Erythroblast (primary cell): Measurements from ENCODE around the gene KATNB1.

Experiments
- DNase-seq, 2 experiments: peaks; one replicate each; lab custom pipeline; 2025; lab: John Stamatoyannopoulos, UW
- GATA1 ChIP-seq: IDR thresholded peaks from 2 replicates; pipeline ENCODE4 v1.6.1; 2011; ENCODE audit warnings: low read depth, mild to moderate bottlenecking, control low read depth, low read length, moderate library complexity
- POLR2A ChIP-seq: IDR thresholded peaks from 2 replicates; pipeline ENCODE4 v1.6.1; 2011; ENCODE audit warnings: mild to moderate bottlenecking, low read length

The KATNB1 gene

GRCh38 chr16:57755726-57756423 is 20.3 kb downstream of the KATNB1 start:
- no peak for DNase-seq

GRCh38 chr16:57756424-57757325 is 21.1 kb downstream of the KATNB1 start:
- TF ChIP-seq GATA1: no peak
- TF ChIP-seq POLR2A: no peak
- DNase-seq: no peak

More at GRCh38 chr16:57755726-57756423, 20.3 kb downstream of the KATNB1 start:
- no peak for TF ChIP-seq POLR2A
- no peak for TF ChIP-seq GATA1

- peak; percentile 81 to 91 for DNase-seq
- TF ChIP-seq POLR2A (no peak), GATA1 (no peak)
Measured at GRCh38 chr16:57757326-57757786, 21.8 kb downstream of the KATNB1 start.

GRCh38 chr16:57757883-57758282 is 22.3 kb downstream of the KATNB1 start:
- TF ChIP-seq GATA1 (no peak), POLR2A (no peak)
- no peak for DNase-seq

- TF ChIP-seq GATA1 (no peak), POLR2A (no peak)
- no peak for DNase-seq
Measured at GRCh38 chr16:57758331-57759117, 23.0 kb downstream of the KATNB1 start.

- TF ChIP-seq GATA1: no peak
- TF ChIP-seq POLR2A: no peak
- no peak for DNase-seq
Measured at GRCh38 chr16:57759131-57759530, 23.6 kb downstream of the KATNB1 start.

- DNase-seq: no peak
- TF ChIP-seq GATA1: no peak
- TF ChIP-seq POLR2A: no peak
Measured at GRCh38 chr16:57759541-57760356, 24.2 kb downstream of the KATNB1 start.

GRCh38 chr16:57760357-57761160 is 25.0 kb downstream of the KATNB1 start:
- TF ChIP-seq POLR2A: no peak
- TF ChIP-seq GATA1: no peak
- DNase-seq: no peak

- DNase-seq: no peak
- TF ChIP-seq POLR2A (no peak), GATA1 (no peak)
Measured at GRCh38 chr16:57761301-57761700, 25.7 kb downstream of the KATNB1 start.

GRCh38 chr16:57761957-57762356 is 26.4 kb downstream of the KATNB1 start:
- TF ChIP-seq GATA1: no peak
- no peak for TF ChIP-seq POLR2A

GRCh38 chr16:57762365-57763040 is 26.9 kb downstream of the KATNB1 start:
- DNase-seq: no peak
- TF ChIP-seq POLR2A (no peak), GATA1 (no peak)

More at GRCh38 chr16:57761957-57762356, 26.4 kb downstream of the KATNB1 start:
- no peak for DNase-seq
